HG03095 (cell line): ENCODE results near the gene INTS3.
A peak's percentile ranks its signal among the peaks of the same experiment; 100 is the strongest.
"Not testable (repeated sequence)": the region's sequence is repeated elsewhere in the genome, so short reads cannot be mapped to it uniquely, and the experiment has no call there.

ENCODE experiments used
- ATAC-seq: cut with Tn5 transposase; IDR thresholded peaks from one replicate; pipeline ENCODE4 v1.9.1; 2021; ENCODE audit warnings: moderate library complexity; ENCODE audit not compliant: unreplicated experiment

INTS3 gene

GRCh38 chr1:153775458-153776327 lies 47.8 kb downstream of the INTS3 start:
- peak; percentile 37 for ATAC-seq

- ATAC-seq: no peak
Measured at GRCh38 chr1:153776352-153776751, 48.5 kb downstream of the INTS3 start.

- no peak for ATAC-seq
Measured at GRCh38 chr1:153776845-153777370, 49.1 kb downstream of the INTS3 start.

DNA sequence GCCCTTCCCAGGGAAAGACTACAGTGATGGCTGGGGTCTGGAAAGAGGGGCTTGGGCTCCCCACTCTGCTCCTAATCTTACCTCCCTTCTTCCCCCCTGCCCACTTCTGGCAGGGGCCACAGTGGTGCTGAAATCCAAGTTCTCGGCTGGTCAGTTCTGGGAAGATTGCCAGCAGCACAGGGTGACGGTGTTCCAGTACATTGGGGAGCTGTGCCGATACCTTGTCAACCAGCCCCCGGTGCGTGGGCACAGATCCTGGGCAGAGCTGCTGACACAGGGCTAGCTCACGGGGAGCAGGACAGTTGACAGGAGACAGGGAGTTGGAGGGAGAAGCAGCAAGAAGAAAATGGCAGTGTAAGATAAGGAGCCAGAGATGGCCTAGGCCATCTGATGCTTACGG lies 49.8 kb downstream of the INTS3 start:
- no peak for ATAC-seq

DNA sequence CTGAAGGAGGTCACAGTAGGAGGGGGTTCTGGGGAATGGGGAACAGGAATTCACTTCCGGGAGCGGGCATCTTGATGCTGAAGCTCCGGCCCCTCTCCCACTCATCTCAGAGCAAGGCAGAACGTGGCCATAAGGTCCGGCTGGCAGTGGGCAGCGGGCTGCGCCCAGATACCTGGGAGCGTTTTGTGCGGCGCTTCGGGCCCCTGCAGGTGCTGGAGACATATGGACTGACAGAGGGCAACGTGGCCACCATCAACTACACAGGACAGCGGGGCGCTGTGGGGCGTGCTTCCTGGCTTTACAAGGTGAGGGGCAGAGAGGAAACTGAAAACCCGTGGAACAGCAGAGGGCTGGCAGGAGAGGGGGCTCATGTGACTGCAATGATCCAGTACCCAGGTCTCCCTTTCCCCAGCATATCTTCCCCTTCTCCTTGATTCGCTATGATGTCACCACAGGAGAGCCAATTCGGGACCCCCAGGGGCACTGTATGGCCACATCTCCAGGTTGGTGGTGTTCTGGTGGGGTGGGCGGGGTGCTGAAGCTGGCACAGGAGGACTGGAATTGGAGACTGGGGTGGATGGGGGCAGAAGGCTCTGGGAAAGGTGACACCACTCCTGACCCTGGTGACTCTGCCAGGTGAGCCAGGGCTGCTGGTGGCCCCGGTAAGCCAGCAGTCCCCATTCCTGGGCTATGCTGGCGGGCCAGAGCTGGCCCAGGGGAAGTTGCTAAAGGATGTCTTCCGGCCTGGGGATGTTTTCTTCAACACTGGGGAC lies 50.4 kb downstream of the INTS3 start:
- no peak for ATAC-seq

DNA sequence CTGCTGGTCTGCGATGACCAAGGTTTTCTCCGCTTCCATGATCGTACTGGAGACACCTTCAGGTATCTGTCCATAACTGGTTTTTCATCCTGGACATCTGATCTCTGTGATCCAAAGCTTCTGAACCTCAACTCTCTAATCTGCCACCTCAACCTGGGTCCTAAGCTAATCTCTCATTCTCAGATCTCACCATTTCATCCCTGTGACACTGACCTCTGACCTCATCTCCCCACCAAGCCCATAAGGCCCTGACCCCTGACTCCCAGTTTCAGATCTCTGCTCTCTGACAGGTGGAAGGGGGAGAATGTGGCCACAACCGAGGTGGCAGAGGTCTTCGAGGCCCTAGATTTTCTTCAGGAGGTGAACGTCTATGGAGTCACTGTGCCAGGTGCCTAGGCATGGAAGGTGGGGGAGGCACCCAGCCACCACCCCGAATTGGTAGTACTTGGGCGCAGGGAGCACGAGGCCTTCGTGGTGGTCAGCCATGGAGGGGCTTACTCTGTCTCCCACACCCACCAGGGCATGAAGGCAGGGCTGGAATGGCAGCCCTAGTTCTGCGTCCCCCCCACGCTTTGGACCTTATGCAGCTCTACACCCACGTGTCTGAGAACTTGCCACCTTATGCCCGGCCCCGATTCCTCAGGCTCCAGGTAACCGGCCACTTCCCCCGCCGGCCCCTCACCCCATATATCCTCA lies 51.1 kb downstream of the INTS3 start:
- ATAC-seq: no peak

- no peak for ATAC-seq
Measured at GRCh38 chr1:153779781-153780541, 52.1 kb downstream of the INTS3 start.

DNA sequence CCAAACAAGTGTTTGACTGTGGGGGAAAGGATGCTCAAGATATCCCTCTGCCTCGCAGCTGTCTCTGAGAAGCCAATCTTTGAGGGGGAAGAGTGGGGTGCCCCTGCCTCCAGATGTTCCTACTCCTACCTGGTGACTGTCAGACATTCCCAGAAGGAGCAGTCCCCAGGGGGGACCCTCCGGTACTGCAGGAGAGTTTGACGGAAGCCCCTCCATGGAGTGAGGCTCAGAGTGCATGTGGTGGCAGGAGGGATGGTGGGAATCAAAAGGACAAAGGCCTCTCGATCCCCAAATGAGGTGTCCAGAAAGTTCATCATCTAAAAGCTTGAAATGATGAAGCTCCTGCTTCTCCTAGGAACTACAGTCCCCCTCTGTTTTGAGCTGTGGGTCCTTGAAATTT lies 52.7 kb downstream of the INTS3 start:
- no peak for ATAC-seq

DNA sequence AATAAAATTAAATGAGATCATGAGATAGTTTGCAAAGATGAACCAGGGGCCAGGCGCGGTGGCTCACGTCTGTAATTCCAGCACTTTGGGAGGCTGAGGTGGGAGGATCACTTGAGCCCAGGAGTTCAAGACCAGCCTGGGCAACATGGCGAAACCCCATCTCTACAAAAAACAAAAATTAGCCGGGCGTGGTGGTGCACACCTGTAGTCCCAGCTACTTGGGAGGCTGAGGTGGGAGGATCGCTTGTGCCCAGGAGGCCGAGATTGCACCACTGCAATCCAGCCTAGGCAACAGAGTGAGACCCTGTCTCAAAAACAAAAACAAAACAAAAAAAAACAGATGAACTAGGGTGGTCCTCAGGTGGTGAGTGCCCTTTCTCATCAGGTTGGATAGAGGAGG lies 54.8 kb downstream of the INTS3 start:
- ATAC-seq: not testable (repeated sequence)

GRCh38 chr1:153783233-153784190 lies 55.7 kb downstream of the INTS3 start:
- peak; percentile 90 for ATAC-seq

DNA sequence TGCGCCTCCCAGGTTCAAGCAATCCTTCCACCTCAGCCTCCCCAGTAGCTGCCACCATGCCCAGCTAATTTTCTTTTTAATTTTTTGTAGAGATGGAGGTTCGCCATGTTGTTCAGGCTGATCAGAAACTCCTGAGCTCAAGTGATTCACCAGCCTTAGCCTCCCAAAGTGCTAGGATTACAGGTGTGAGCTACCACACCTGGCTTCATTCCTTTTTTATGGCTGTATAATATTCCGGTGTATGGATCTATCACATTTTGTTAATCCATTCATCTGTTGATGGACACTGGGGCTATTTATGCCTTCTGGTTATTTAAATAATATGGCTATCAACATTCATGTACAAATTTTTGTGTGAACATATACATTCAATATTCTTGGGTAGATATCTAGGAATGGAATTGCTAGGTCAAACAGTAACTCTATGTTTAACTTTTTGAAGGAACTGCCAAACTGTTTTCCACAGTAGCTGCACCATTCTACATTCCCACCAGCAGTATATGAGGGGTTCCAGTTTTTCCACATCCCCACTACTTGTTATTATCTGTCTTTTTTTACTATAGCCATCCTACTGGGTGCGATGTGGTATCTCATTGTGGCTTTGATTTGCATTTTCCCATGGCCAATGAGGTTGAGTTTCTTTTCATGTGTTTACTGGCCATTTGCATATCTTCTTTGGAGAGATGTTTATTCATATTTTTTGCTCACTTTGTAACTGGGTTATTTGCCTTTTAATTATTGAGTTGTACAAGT lies 58.4 kb downstream of the INTS3 start:
- ATAC-seq: no peak

- ATAC-seq: no peak
Measured at GRCh38 chr1:153789478-153790034, 61.7 kb downstream of the INTS3 start.

DNA sequence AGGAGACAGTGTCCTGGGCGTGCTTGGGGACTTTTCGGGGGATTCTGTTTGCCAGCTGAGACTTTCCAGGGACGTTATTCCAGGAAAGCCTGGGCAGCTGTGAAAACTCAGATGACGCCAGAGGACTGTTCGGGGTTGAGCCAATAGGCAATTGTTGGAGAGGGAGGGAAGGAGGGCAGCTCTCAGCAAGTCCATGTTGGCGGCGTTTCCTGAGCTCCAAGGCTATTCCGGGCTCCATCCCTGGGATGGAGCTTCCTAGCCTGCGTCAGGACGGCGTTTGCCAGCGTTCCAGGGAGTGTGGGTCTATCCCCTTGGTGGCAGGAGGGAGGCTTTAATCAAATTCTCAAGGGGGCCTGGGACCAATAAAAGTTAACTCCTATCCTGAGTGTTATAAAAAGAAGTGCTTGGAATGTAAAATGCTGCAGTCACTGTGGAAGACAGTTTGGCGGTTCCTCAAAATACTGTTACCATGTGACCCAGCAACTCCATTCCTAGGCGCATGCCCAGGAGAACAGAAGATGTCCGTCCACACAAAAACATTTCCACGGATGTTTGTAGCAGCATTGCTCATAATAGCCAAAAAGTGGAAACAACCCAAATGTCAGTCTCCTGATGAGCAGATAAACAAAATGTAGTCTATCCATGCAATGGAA lies 62.6 kb downstream of the INTS3 start:
- ATAC-seq: no peak

DNA sequence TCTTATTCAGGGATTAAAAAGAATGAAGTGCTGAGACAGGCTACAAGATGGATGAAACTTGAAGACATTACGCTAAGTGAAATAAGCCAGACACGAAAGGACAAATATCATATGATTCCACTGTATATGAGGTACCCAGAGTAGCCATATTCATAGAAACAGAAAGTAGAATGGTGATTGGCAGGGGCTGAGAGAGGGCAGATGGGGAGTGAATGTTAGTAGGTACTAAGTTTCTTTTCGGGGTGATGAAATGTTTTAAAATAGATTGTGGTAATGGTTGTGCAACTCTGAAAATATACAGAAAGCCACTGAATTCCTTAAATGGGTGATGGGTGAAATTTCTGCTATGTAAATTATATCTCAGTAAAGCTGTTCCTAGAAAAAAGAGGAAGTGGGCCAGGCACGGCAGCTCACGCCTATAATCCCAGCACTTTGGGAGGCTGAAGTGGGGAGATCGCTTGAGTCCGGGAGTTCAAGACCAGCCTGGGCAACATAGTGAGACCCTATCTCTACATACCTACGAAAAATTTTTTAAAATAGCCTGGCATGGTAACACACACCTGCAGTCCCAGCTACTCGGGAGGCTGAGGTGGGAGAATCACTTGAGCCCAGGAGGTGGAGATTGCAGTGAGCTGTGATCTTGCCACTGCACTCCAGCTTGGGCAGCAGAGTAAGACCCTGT lies 63.3 kb downstream of the INTS3 start:
- peak; percentile 77 for ATAC-seq

DNA sequence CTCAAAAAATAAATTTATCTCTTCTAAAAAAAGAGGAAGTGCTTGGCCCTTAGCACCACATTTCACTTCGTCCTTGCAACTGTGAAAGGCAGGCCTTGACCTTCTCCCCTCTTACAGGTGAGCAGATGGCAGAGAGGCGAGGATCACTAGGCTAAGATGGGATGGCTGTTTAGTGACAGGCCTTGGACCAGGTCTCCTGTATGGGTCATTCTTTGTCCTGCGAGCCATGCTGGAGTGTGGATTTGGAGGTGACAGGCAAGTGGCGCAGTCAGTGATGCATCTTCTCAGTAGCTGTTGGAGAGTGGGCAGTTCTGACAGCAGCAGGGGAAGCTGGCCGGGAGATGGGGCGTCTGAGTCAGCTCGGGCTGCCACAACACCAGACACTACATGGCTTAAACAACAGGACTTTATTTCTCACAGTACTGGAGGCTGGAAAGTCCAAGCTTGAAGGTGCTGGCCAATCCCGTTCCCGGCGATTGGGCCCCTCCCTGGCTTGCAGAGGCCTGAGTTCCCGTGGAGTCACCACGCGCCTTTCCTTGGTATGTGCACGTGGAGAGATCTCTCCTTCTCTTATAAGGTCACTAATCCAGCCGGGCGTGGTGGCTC lies 63.9 kb downstream of the INTS3 start:
- ATAC-seq: no peak

DNA sequence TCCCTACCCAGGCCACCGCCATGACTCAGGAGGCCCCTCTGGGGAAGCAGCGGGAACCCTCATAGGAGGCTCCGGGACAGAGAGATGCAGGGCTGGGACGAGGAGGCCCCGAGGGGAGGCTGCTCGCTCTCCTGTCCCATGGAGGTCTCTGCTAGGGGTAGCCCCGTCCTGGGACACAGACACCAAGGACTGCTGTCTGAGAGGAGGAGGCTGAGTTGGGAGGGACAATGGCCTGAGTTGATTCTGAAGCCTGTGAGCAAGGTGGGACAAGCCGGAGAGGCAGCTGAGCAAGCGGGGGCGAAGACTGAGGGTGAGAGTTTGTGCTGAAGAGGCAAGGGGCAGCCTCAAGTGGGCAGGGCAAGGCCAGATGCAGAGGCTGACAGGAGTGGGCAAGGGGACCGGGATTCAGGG lies 64.8 kb downstream of the INTS3 start:
- ATAC-seq: no peak
